Hepatocyte (in vitro differentiated cells): Measurements from ENCODE around the gene TMC5. TPM values are rescaled to one million over a fixed set of nuclear protein-coding genes. Genes with fewer than 3 reads are reported as not detected.

Experiments
- DNase-seq: peaks from one replicate; pipeline ENCODE4 v3.0.0-alpha.2; 2016; ENCODE audit warnings: low spot score
- H2AFZ ChIP-seq: fragments of 200-600 bp; sonication (generic); 2 replicates; pipeline ENCODE4 v1.6.0; 2016; ENCODE audit warnings: antibody characterized with exemption, mild to moderate bottlenecking
- H3K27ac ChIP-seq: fragments of 200-600 bp; sonication (generic); 2 replicates; pipeline ENCODE4 v1.5.1; 2016; ENCODE audit warnings: mild to moderate bottlenecking
- H3K27me3 ChIP-seq: fragments of 200-600 bp; sonication (generic); 2 replicates; pipeline ENCODE4 v1.6.1; 2016
- H3K36me3 ChIP-seq: fragments of 200-600 bp; sonication (generic); replicated peaks from 2 replicates; pipeline ENCODE4 v1.5.1; 2016; ENCODE audit warnings: low read depth; ENCODE audit not compliant: insufficient read depth
- H3K4me1 ChIP-seq: fragments of 200-600 bp; sonication (generic); 2 replicates; pipeline ENCODE4 v1.5.1; 2016; ENCODE audit warnings: mild to moderate bottlenecking, moderate library complexity; ENCODE audit not compliant: insufficient read depth
- H3K4me2 ChIP-seq: fragments of 200-600 bp; sonication (generic); 2 replicates; pipeline ENCODE4 v1.6.0; 2016
- H3K4me3 ChIP-seq: fragments of 200-600 bp; sonication (generic); 2 replicates; pipeline ENCODE4 v1.5.1; 2016; ENCODE audit warnings: mild to moderate bottlenecking
- H3K79me2 ChIP-seq: fragments of 200-600 bp; sonication (generic); 2 replicates; pipeline ENCODE4 v1.6.0; 2017; ENCODE audit warnings: mild to moderate bottlenecking
- H3K9me2 ChIP-seq: fragments of 200-600 bp; sonication (generic); replicated peaks from 2 replicates; pipeline ENCODE4 v1.6.0; 2017; ENCODE audit warnings: mild to moderate bottlenecking; ENCODE audit not compliant: insufficient read depth
- H3K9me3 ChIP-seq: fragments of 200-600 bp; sonication (generic); 2 replicates; pipeline ENCODE4 v1.5.1; 2016; ENCODE audit warnings: low read depth, mild to moderate bottlenecking
- H4K20me1 ChIP-seq: fragments of 200-600 bp; sonication (generic); 2 replicates; pipeline ENCODE4 v1.6.0; 2016; ENCODE audit warnings: mild to moderate bottlenecking; ENCODE audit not compliant: insufficient read depth, poor library complexity, severe bottlenecking
- CTCF ChIP-seq: fragments of 200-600 bp; sonication (generic); IDR thresholded peaks from 2 replicates; pipeline ENCODE4 v1.5.1; 2016; ENCODE audit warnings: antibody characterized with exemption, mild to moderate bottlenecking; ENCODE audit not compliant: poor library complexity
- EZH2 ChIP-seq: fragments of 200-600 bp; sonication (generic); IDR thresholded peaks from 2 replicates; pipeline ENCODE4 v1.6.1; 2016; ENCODE audit warnings: antibody characterized with exemption, mild to moderate bottlenecking, borderline replicate concordance
- EZH2phosphoT487 ChIP-seq: fragments of 200-600 bp; sonication (generic); IDR thresholded peaks from one replicate; pipeline ENCODE4 v1.6.1; 2018; ENCODE audit warnings: antibody characterized with exemption, mild to moderate bottlenecking, low read depth, moderate library complexity; ENCODE audit not compliant: unreplicated experiment, severe bottlenecking
- WGBS: methylation state at CpG from one replicate; pipeline ENCODE4 v1.1.6; 2016; ENCODE audit warnings: low lambda C conversion rate; ENCODE audit errors: missing lambda C conversion rate; 5-methylcytosine and 5-hydroxymethylcytosine counted together
- polyA plus RNA-seq: library from polyadenylated mRNA; unstranded; fragments of >200 nt; fragmentation: Nextera tagmentation; extraction: Ambion mirVana; gene quantifications from 2 replicates; pipeline ENCODE4 v1.2.1, GENCODE V29; 2016
- total RNA-seq: library from RNA; depleted of rRNA; stranded (reverse); fragments of >200 nt; gene quantifications from 2 replicates; pipeline ENCODE4 v1.2.3, GENCODE V29; 2014

The TMC5 gene
- total and polyA plus RNA-seq, 2 experiments from 2014 or later = 2.9 to 3.3 TPM

GRCh38 chr16:19524616-19525384, 107.1 kb downstream of the TMC5 start:
- Histone ChIP-seq H3K4me2 (peak overlapping the region; percentile 83), H3K9me2 (no peaks in the 10 kb centered on the region), H3K27me3 (no peaks in the 10 kb centered on the region), H2AFZ (peak overlapping the region; percentile 86), H4K20me1 (peaks cover 7% of the 10 kb centered on the region), H3K79me2 (peaks cover 30% of the 10 kb centered on the region), H3K27ac (peak overlapping the region; percentile 55), H3K4me1 (peaks cover 8% of the 10 kb centered on the region), H3K36me3 (no peaks in the 10 kb centered on the region), H3K4me3 (peak overlapping the region; percentile 42), H3K9me3 (no peaks in the 10 kb centered on the region)
- peak; percentile 24 for DNase-seq
- 7% methylated on average over 19 of the region's 19 CpGs for WGBS
- TF ChIP-seq CTCF = no peak
- TF ChIP-seq EZH2phosphoT487 = no peak
- TF ChIP-seq EZH2 = no peak

GRCh38 chr16:19525385-19525723, 107.7 kb downstream of the TMC5 start:
- no peak overlapping the region for H3K4me3 ChIP-seq
- DNase-seq = no peak
- WGBS = 91% methylated on average over 2 of the region's 2 CpGs
- H2AFZ ChIP-seq = peak overlapping the region; percentile 86
- H3K4me1 ChIP-seq = peaks cover 3% of the 10 kb centered on the region
- H3K4me2 ChIP-seq = peak overlapping the region; percentile 83
- no peaks in the 10 kb centered on the region for H3K27me3 ChIP-seq
- H3K27ac ChIP-seq = no peak overlapping the region
- H3K9me2 ChIP-seq = no peaks in the 10 kb centered on the region
- H3K79me2 ChIP-seq = peaks cover 25% of the 10 kb centered on the region
- H4K20me1 ChIP-seq = peaks cover 3% of the 10 kb centered on the region
- TF ChIP-seq EZH2phosphoT487 = no peak
- no peak for TF ChIP-seq EZH2
- TF ChIP-seq CTCF = no peak
- H3K36me3 ChIP-seq = no peaks in the 10 kb centered on the region
- no peaks in the 10 kb centered on the region for H3K9me3 ChIP-seq

- no peaks in the 10 kb centered on the region for H3K9me2 ChIP-seq
- H3K4me1 ChIP-seq = no peaks in the 10 kb centered on the region
- no peak for DNase-seq
- H3K4me2 ChIP-seq = no peak overlapping the region
- H3K36me3 ChIP-seq = no peaks in the 10 kb centered on the region
- no peak overlapping the region for H3K27ac ChIP-seq
- H3K9me3 ChIP-seq = no peaks in the 10 kb centered on the region
- H4K20me1 ChIP-seq = no peaks in the 10 kb centered on the region
- H3K4me3 ChIP-seq = no peak overlapping the region
- 100% methylated on average over 1 of the region's 1 CpG for WGBS
- H3K79me2 ChIP-seq = peaks cover 19% of the 10 kb centered on the region
- no peak overlapping the region for H2AFZ ChIP-seq
- TF ChIP-seq CTCF (no peak), EZH2 (no peak), EZH2phosphoT487 (no peak)
- no peaks in the 10 kb centered on the region for H3K27me3 ChIP-seq
Measured at GRCh38 chr16:19527161-19527560, 109.5 kb downstream of the TMC5 start.

GRCh38 chr16:19528666-19529065, 111.0 kb downstream of the TMC5 start:
- H3K27me3 ChIP-seq = no peaks in the 10 kb centered on the region
- H3K9me2 ChIP-seq = no peaks in the 10 kb centered on the region
- no peak overlapping the region for H3K4me3 ChIP-seq
- H3K36me3 ChIP-seq = no peaks in the 10 kb centered on the region
- no peak for DNase-seq
- H3K27ac ChIP-seq = no peak overlapping the region
- 96% methylated on average over 3 of the region's 3 CpGs for WGBS
- H3K4me2 ChIP-seq = no peak overlapping the region
- H4K20me1 ChIP-seq = no peaks in the 10 kb centered on the region
- TF ChIP-seq EZH2phosphoT487 (no peak), EZH2 (no peak), CTCF (no peak)
- peaks cover 19% of the 10 kb centered on the region for H3K79me2 ChIP-seq
- no peak overlapping the region for H2AFZ ChIP-seq
- H3K4me1 ChIP-seq = no peaks in the 10 kb centered on the region
- H3K9me3 ChIP-seq = no peaks in the 10 kb centered on the region
